Mammary epithelial cell (primary cell): ENCODE results near the gene DNAH14.
"Not testable (repeated sequence)": the region's sequence is repeated elsewhere in the genome, so short reads cannot be mapped to it uniquely, and the experiment has no call there.

Experiments used
- EZH2 ChIP-seq: IDR thresholded peaks from 2 replicates; pipeline ENCODE4 v1.6.1; 2012; ENCODE audit warnings: low read length, inconsistent platforms, borderline replicate concordance
- TF ChIP-seq, protein P1 (sequence below), 2 donors: IDR thresholded peaks in 1 of 2; conservative IDR thresholded peaks in 1 of 2; 2 replicates each; pipeline ENCODE4 v1.5.1; 2011 to 2012; ENCODE audit warnings: inconsistent platforms in 2 of 2, low read length in 2 of 2, mild to moderate bottlenecking in 2 of 2, control low read depth in 1 of 2, low read depth in 1 of 2; ENCODE audit not compliant: insufficient read depth in 1 of 2; ENCODE audit errors: extremely low read depth in 1 of 2

DNA sequence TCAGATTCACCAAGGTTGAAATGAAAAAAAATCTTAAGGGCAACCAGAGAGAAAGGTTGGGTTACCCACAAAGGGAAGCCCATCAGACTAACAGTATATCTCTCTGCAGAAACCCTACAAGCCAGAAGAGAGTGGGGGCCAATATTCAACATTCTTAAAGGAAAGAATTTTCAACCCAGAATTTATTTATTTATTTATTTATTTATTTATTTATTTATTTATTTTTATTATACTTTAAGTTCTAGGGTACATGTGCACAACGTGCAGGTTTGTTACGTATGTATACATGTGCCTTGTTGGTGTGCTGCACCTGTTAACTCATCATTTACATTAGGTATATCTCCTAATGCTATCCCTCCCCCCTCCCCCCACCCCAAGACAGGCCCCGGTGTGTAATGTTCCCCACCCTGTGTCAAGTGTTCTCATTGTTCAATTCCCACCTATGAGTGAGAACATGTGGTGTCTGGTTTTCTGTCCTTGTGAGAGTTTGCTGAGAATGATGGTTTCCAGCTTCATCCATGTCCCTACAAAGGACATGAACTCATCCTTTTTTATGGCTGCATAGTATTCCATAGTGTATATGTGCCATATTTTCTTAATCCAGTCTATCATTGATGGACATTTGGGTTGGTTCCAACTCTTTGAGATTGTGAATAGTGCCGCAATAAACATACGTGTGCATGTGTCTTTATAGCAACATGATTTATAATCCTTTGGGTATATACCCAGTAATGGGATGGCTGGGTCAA, 282.4 kb downstream of the DNAH14 start:
- TF ChIP-seq, protein P1, sequence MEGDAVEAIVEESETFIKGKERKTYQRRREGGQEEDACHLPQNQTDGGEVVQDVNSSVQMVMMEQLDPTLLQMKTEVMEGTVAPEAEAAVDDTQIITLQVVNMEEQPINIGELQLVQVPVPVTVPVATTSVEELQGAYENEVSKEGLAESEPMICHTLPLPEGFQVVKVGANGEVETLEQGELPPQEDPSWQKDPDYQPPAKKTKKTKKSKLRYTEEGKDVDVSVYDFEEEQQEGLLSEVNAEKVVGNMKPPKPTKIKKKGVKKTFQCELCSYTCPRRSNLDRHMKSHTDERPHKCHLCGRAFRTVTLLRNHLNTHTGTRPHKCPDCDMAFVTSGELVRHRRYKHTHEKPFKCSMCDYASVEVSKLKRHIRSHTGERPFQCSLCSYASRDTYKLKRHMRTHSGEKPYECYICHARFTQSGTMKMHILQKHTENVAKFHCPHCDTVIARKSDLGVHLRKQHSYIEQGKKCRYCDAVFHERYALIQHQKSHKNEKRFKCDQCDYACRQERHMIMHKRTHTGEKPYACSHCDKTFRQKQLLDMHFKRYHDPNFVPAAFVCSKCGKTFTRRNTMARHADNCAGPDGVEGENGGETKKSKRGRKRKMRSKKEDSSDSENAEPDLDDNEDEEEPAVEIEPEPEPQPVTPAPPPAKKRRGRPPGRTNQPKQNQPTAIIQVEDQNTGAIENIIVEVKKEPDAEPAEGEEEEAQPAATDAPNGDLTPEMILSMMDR (conservative IDR thresholded peaks at IDR 0.05 in 1 of 2, IDR thresholded peaks at IDR 0.05 in 1 of 2; ENCODE audit: extremely low read depth in 1 of 2, insufficient read depth in 1 of 2, low read depth in 1 of 2, low read length in 2 of 2) = not testable (repeated sequence)
- TF ChIP-seq EZH2 = not testable (repeated sequence)
